Upper lobe of left lung (tissue), 4 donors: ENCODE measurements around the gene PRPF18.

ENCODE experiments used
- CTCF ChIP-seq, 6 experiments: fragments of 450-650 bp in 4 of 6; fragments of 200-600 bp in 2 of 6; sonication (generic) in 2 of 6; IDR thresholded peaks; one replicate each; pipeline ENCODE4 v1.5.1; 2016 to 2019; ENCODE audit warnings: antibody characterized with exemption in 6 of 6
- EP300 ChIP-seq, 4 donors: sonication (generic); formaldehyde crosslinking; IDR thresholded peaks; one replicate each; pipeline ENCODE4 v1.5.1; 2017; ENCODE audit warnings: antibody characterized with exemption in 4 of 4, control low read depth in 2 of 4
- POLR2A ChIP-seq, 4 donors: fragments of 450-650 bp; IDR thresholded peaks; one replicate each; pipeline ENCODE4 v1.5.1; 2016 to 2017; ENCODE audit warnings: antibody characterized with exemption in 4 of 4, mild to moderate bottlenecking in 2 of 4
- POLR2AphosphoS5 ChIP-seq, 2 donors: sonication (generic); formaldehyde crosslinking; IDR thresholded peaks; one replicate each; pipeline ENCODE4 v1.5.1; 2017; ENCODE audit warnings: antibody characterized with exemption in 2 of 2

GRCh38 chr10:13585943-13586342 lies 822 bp upstream of the PRPF18 start:
- TF ChIP-seq POLR2A (IDR thresholded peaks at IDR 0.05) (no peak), CTCF (IDR thresholded peaks at IDR 0.05) (no peak), EP300 (IDR thresholded peaks at IDR 0.05) (no peak), POLR2AphosphoS5 (IDR thresholded peaks at IDR 0.05) (no peak)
